IMR-90 (cell line): ENCODE data around the gene CLUH. TPM values are rescaled to one million over a fixed set of nuclear protein-coding genes. Genes with fewer than 3 reads are reported as not detected.

Experiments used
- ATAC-seq: fragments of 200-7000 bp; cut with Tn5 transposase; 2 replicates; pipeline ENCODE4 v1.9.1; 2020; ENCODE audit warnings: low read depth, mild to moderate bottlenecking, moderate library complexity
- BruUV-seq: library from RNA; stranded (reverse); fragments of 400-500 nt; replicated peaks from 2 replicates; lab custom pipeline; 2021; lab: Mats Ljungman, UMichigan
- CTCF ChIA-PET: fragments of 300-600 bp; formaldehyde crosslinking; extraction: SDS; loops from one replicate; lab custom pipeline; 2021; ENCODE audit warnings: antibody characterized with exemption; lab: Yijun Ruan, JAX
- POLR2A ChIA-PET: fragments of 300-600 bp; sonication (Branson Sonifier 250); formaldehyde crosslinking; loops from one replicate; lab custom pipeline; 2022; ENCODE audit warnings: antibody characterized with exemption; ENCODE audit not compliant: unreplicated experiment; lab: Charles Lee
- DNase-seq: peaks from one replicate; pipeline ENCODE4 v3.0.0; 2013
- H2AFZ ChIP-seq: replicated peaks from 2 replicates; pipeline ENCODE3; 2013; ENCODE audit warnings: low read length, mild to moderate bottlenecking; ENCODE audit not compliant: poor library complexity
- H2AK5ac ChIP-seq: 2 replicates; pipeline ENCODE4 v1.6.1; 2013; ENCODE audit warnings: low read depth, low read length, inconsistent platforms
- H2AK9ac ChIP-seq: replicated peaks from 2 replicates; pipeline ENCODE3; 2013; ENCODE audit warnings: mild to moderate bottlenecking, low read depth, low read length, moderate library complexity; ENCODE audit not compliant: poor library complexity
- H2BK120ac ChIP-seq: 2 replicates; pipeline ENCODE4 v1.6.1; 2013; ENCODE audit warnings: low read depth, low read length, inconsistent platforms
- H2BK15ac ChIP-seq: 3 replicates; pipeline ENCODE4 v1.6.1; 2013; ENCODE audit warnings: low read depth, low read length, inconsistent platforms
- H2BK20ac ChIP-seq: 2 replicates; pipeline ENCODE4 v1.6.1; 2013; ENCODE audit warnings: low read depth, mild to moderate bottlenecking, inconsistent platforms, low read length, moderate library complexity
- H2BK5ac ChIP-seq: 2 replicates; pipeline ENCODE4 v1.6.1; 2013; ENCODE audit warnings: mild to moderate bottlenecking, low read depth, low read length, inconsistent platforms; ENCODE audit not compliant: poor library complexity, severe bottlenecking
- H3K14ac ChIP-seq: replicated peaks from 2 replicates; pipeline ENCODE4 v1.6.1; 2013; ENCODE audit warnings: low read depth, low read length, inconsistent platforms
- H3K18ac ChIP-seq: 2 replicates; pipeline ENCODE4 v1.6.1; 2013; ENCODE audit warnings: low read depth, low read length, control low read depth
- H3K23ac ChIP-seq: 2 replicates; pipeline ENCODE4 v1.6.1; 2013; ENCODE audit warnings: low read depth, low read length, inconsistent platforms
- H3K27ac ChIP-seq: 2 replicates; pipeline ENCODE4 v1.5.1; 2013; ENCODE audit warnings: mild to moderate bottlenecking, control low read depth, low read length; ENCODE audit not compliant: insufficient read depth
- H3K27me3 ChIP-seq: 2 replicates; pipeline ENCODE4 v1.6.1; 2013; ENCODE audit warnings: low read length; ENCODE audit not compliant: control insufficient read depth, insufficient read depth
- H3K36me3 ChIP-seq: 2 replicates; pipeline ENCODE4 v1.6.1; 2013; ENCODE audit warnings: low read length, mixed read lengths; ENCODE audit not compliant: control insufficient read depth, insufficient read depth
- H3K4ac ChIP-seq: 2 replicates; pipeline ENCODE4 v1.6.1; 2013; ENCODE audit warnings: low read depth, low read length, inconsistent platforms
- H3K4me1 ChIP-seq: 2 replicates; pipeline ENCODE4 v1.6.1; 2013; ENCODE audit warnings: low read length, mixed read lengths; ENCODE audit not compliant: control insufficient read depth, insufficient read depth
- H3K4me2 ChIP-seq: 2 replicates; pipeline ENCODE4 v1.6.1; 2013; ENCODE audit warnings: low read depth, mild to moderate bottlenecking, control low read depth, low read length, moderate library complexity
- H3K4me3 ChIP-seq: 2 replicates; pipeline ENCODE4 v1.5.1; 2013; ENCODE audit warnings: low read depth, mild to moderate bottlenecking, control low read depth, low read length, moderate library complexity; ENCODE audit not compliant: insufficient read depth
- H3K56ac ChIP-seq: 2 replicates; pipeline ENCODE4 v1.6.1; 2013; ENCODE audit warnings: low read length, inconsistent platforms; ENCODE audit not compliant: insufficient read depth; ENCODE audit errors: extremely low read depth
- H3K79me1 ChIP-seq, 2 experiments: 2 replicates each; pipeline ENCODE4 v1.6.1; 2013; ENCODE audit warnings: low read length in 2 of 2, inconsistent platforms in 1 of 2, low read depth in 1 of 2
- H3K9ac ChIP-seq: 2 replicates; pipeline ENCODE4 v1.6.1; 2013; ENCODE audit warnings: low read depth, low read length, control low read depth
- H3K9me1 ChIP-seq: 2 replicates; pipeline ENCODE4 v1.6.1; 2013; ENCODE audit warnings: low read length, inconsistent platforms; ENCODE audit not compliant: insufficient read depth
- H3K9me3 ChIP-seq: 2 replicates; pipeline ENCODE4 v1.6.1; 2013; ENCODE audit warnings: low read length; ENCODE audit not compliant: control insufficient read depth, insufficient read depth
- H4K20me1 ChIP-seq: 2 replicates; pipeline ENCODE4 v1.6.1; 2013; ENCODE audit warnings: low read length, inconsistent platforms; ENCODE audit not compliant: insufficient read depth
- H4K5ac ChIP-seq: 2 replicates; pipeline ENCODE4 v1.6.1; 2013; ENCODE audit warnings: mild to moderate bottlenecking, low read depth, low read length, control low read depth
- H4K8ac ChIP-seq, 2 experiments: 2 replicates each; pipeline ENCODE4 v1.6.1; 2013; ENCODE audit warnings: low read depth in 2 of 2, low read length in 2 of 2, control low read depth in 1 of 2, inconsistent platforms in 1 of 2
- H4K91ac ChIP-seq: 2 replicates; pipeline ENCODE4 v1.6.1; 2013; ENCODE audit warnings: low read depth, low read length, inconsistent platforms; ENCODE audit not compliant: insufficient read depth
- CEBPB ChIP-seq: IDR thresholded peaks from 2 replicates; pipeline ENCODE4 v1.6.1; 2012; ENCODE audit warnings: low read depth, low read length, improper control_type of control experiment
- CHD1 ChIP-seq: IDR thresholded peaks from 2 replicates; pipeline ENCODE4 v1.6.1; 2012; ENCODE audit warnings: low read depth, low read length, improper control_type of control experiment
- ELK1 ChIP-seq: fragments of 150-350 bp; IDR thresholded peaks from 2 replicates; pipeline ENCODE4 v1.6.1; 2016; ENCODE audit warnings: low read depth, mild to moderate bottlenecking, low read length, moderate library complexity, borderline replicate concordance
- FOS ChIP-seq: fragments of 150-350 bp; IDR thresholded peaks from 2 replicates; pipeline ENCODE4 v1.6.1; 2016; ENCODE audit warnings: low read depth, low read length
- MAFK ChIP-seq: IDR thresholded peaks from 2 replicates; pipeline ENCODE4 v1.6.1; 2012; ENCODE audit warnings: low read depth, low read length, improper control_type of control experiment
- MAZ ChIP-seq: IDR thresholded peaks from 2 replicates; pipeline ENCODE4 v1.6.1; 2012; ENCODE audit warnings: low read depth, mild to moderate bottlenecking, low read length, improper control_type of control experiment, moderate library complexity, borderline replicate concordance
- MXI1 ChIP-seq: IDR thresholded peaks from 2 replicates; pipeline ENCODE4 v1.6.1; 2012; ENCODE audit warnings: low read depth, mild to moderate bottlenecking, low read length, moderate library complexity, borderline replicate concordance
- RAD21 ChIP-seq: IDR thresholded peaks from 2 replicates; pipeline ENCODE4 v1.6.1; 2012; ENCODE audit warnings: low read length, improper control_type of control experiment
- RCOR1 ChIP-seq: IDR thresholded peaks from 2 replicates; pipeline ENCODE4 v1.6.1; 2012; ENCODE audit warnings: mild to moderate bottlenecking, low read length, improper control_type of control experiment; ENCODE audit not compliant: insufficient replicate concordance
- WGBS, 2 experiments: methylation state at CpG; one replicate each; pipeline versions ENCODE4 v1.1.5 to v1.1.7; 2013; ENCODE audit warnings: missing lambda C conversion rate in 2 of 2; ENCODE audit not compliant: insufficient read length in 1 of 2; ENCODE audit errors: extremely low coverage in 2 of 2; 5-methylcytosine and 5-hydroxymethylcytosine counted together
- dilution Hi-C: fragments of 300-500 bp; cut with HindIII; formaldehyde crosslinking; loops from one replicate; pipeline ENCODE4 v1.14.3; 2018; ENCODE audit warnings: low sequenced_read_pairs; ENCODE audit not compliant: unreplicated experiment
- in situ Hi-C: fragments of 300-500 bp; cut with MboI; formaldehyde crosslinking; loops from 3 replicates; pipeline ENCODE4 v1.14.3; 2019; ENCODE audit warnings: low sequenced_read_pairs, inconsistent platforms, mixed read lengths
- intact Hi-C: fragments of 100-400 bp; cut with micrococcal nuclease; formaldehyde crosslinking; loops from 2 replicates; pipeline ENCODE4 v1.10.0; 2022
- polyA plus RNA-seq, 3 experiments: library from polyadenylated mRNA; depleted of rRNA; stranded (reverse); fragments of >200 nt; gene quantifications; 2 replicates each; pipeline ENCODE4 v1.2.3, GENCODE V29; 2012; ENCODE audit warnings: low replicate concordance in 1 of 3
- total RNA-seq: library from RNA; depleted of rRNA; stranded (reverse); fragments of >200 nt; gene quantifications from 2 replicates; pipeline ENCODE4 v1.2.3, GENCODE V29; 2012

CLUH gene
- total and polyA plus RNA-seq, 2 of the 4 experiments (the other 2 are of a cell fraction), result 12.9 to 42.0 TPM

GRCh38 chr17:2649191-2649590 is 62.4 kb downstream of the CLUH start:
- Histone ChIP-seq H3K27ac (no peak overlapping the region), H2BK15ac (no peak overlapping the region), H2AK9ac (no peak overlapping the region), H4K8ac (no peak overlapping the region), H3K4ac (no peak overlapping the region), H3K4me1 (no peaks in the 10 kb centered on the region), H3K23ac (no peak overlapping the region), H3K56ac (no peak overlapping the region), H3K36me3 (peaks cover 16% of the 10 kb centered on the region), H4K91ac (no peak overlapping the region), H2BK20ac (no peak overlapping the region), H2AFZ (no peak overlapping the region), H4K5ac (no peak overlapping the region), H3K9ac (no peak overlapping the region), H3K27me3 (no peaks in the 10 kb centered on the region), H3K18ac (no peak overlapping the region), H3K14ac (no peak overlapping the region), H4K20me1 (peaks cover 59% of the 10 kb centered on the region), H2BK120ac (no peak overlapping the region), H3K9me3 (no peaks in the 10 kb centered on the region), H2BK5ac (no peak overlapping the region), H3K79me1 (peaks cover 9 to 53% of the 10 kb centered on the region in 2 experiments), H3K4me2 (no peak overlapping the region), H3K4me3 (no peak overlapping the region), H3K9me1 (0 out of 2 replicates have a peak, but pooled peaks cover 2% of the 10 kb centered on the region), H2AK5ac (no peak overlapping the region)
- WGBS, 2 experiments, result no CpG with 5 or more reads among the region's 11 CpGs
- ChIA-PET POLR2A (no interaction called here), CTCF (no interaction called here)
- DNase-seq, result no peak
- intact Hi-C loops, result loop anchor here (5.0 kb wide), 1 partner anchor 42 kb away; no protein-coding TSS in a partner anchor
- dilution Hi-C loops, result no loop called here
- no peak for ATAC-seq
- no TSS peak for BruUV-seq
- no peak for TF ChIP-seq RAD21
- no peak for TF ChIP-seq FOS
- no peak for TF ChIP-seq MAZ
- TF ChIP-seq CEBPB, result no peak
- TF ChIP-seq MAFK, result no peak
- TF ChIP-seq RCOR1, result no peak
- no peak for TF ChIP-seq CHD1
- TF ChIP-seq ELK1, result no peak
- TF ChIP-seq MXI1, result no peak
- in situ Hi-C loops, result no loop called here
